ENCODE data around the gene HIVEP3.

DNA sequence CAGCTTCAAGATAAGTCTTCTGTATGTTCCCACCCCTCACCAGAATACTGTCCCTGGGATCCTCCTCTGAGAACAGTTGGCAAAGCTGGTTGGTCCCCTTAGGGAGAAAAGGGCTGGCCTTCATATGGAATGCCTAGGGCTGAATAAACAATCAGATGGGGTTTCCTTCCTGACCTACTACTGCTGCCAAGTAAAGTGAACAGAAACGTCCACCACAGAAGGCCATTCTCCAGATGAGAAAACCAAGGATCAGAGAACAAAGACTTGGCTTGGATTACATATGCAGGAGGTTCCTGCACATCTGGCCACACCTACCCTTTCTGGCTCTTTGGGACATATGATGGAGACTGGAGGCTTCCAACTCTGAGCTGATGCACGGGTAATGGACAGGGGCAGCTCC, 194.5 kb downstream of the HIVEP3 start:
- TF ChIP-seq, protein P1, sequence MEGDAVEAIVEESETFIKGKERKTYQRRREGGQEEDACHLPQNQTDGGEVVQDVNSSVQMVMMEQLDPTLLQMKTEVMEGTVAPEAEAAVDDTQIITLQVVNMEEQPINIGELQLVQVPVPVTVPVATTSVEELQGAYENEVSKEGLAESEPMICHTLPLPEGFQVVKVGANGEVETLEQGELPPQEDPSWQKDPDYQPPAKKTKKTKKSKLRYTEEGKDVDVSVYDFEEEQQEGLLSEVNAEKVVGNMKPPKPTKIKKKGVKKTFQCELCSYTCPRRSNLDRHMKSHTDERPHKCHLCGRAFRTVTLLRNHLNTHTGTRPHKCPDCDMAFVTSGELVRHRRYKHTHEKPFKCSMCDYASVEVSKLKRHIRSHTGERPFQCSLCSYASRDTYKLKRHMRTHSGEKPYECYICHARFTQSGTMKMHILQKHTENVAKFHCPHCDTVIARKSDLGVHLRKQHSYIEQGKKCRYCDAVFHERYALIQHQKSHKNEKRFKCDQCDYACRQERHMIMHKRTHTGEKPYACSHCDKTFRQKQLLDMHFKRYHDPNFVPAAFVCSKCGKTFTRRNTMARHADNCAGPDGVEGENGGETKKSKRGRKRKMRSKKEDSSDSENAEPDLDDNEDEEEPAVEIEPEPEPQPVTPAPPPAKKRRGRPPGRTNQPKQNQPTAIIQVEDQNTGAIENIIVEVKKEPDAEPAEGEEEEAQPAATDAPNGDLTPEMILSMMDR (IDR thresholded peaks at IDR 0.05; ENCODE audit: borderline replicate concordance, extremely low read depth, low read length, poor library complexity, severe bottlenecking) = no peak
- no peak for TF ChIP-seq EZH2 (IDR thresholded peaks at IDR 0.05; ENCODE audit: borderline replicate concordance, low read depth, low read length, severe bottlenecking)

All from DND-41 (cell line).